CD4-positive, CD25-positive, alpha-beta regulatory T cell (primary cell): Measurements from ENCODE around the gene STRAP. TPM values are rescaled to one million over a fixed set of nuclear protein-coding genes. Genes with fewer than 3 reads are reported as not detected.
"Not testable (repeated sequence)": the region's sequence is repeated elsewhere in the genome, so short reads cannot be mapped to it uniquely, and the experiment has no call there.

ENCODE experiments used
- ATAC-seq, 2 donors: fragments of 150-1000 bp; cut with Tn5 transposase; one replicate each; pipeline ENCODE4 v1.10.0; 2021; ENCODE audit warnings: low read depth in 2 of 2, moderate number of reproducible peaks in 2 of 2, moderate library complexity in 1 of 2
- DNase-seq, 3 donors: peaks; one replicate each; pipeline versions ENCODE4 v3.0.0 to v3.0.0-alpha.2; 2012 to 2022; ENCODE audit warnings: mixed read lengths in 1 of 3
- H3K27ac ChIP-seq: one replicate; pipeline ENCODE4 v1.7.0; 2013; ENCODE audit warnings: mild to moderate bottlenecking, low read length; ENCODE audit not compliant: insufficient read depth, poor library complexity, severe bottlenecking
- H3K27me3 ChIP-seq: one replicate; pipeline ENCODE4 v1.7.0; 2013; ENCODE audit warnings: low read length; ENCODE audit not compliant: control insufficient read depth, insufficient read depth
- H3K36me3 ChIP-seq: one replicate; pipeline ENCODE4 v1.7.0; 2013; ENCODE audit warnings: mild to moderate bottlenecking, low read length, moderate library complexity; ENCODE audit not compliant: control insufficient read depth, insufficient read depth
- H3K4me1 ChIP-seq: 2 replicates; pipeline ENCODE4 v1.7.0; 2013; ENCODE audit warnings: mild to moderate bottlenecking, low read length; ENCODE audit not compliant: insufficient read depth, control insufficient read depth, poor library complexity, severe bottlenecking
- H3K4me3 ChIP-seq: one replicate; pipeline ENCODE4 v1.7.0; 2013; ENCODE audit warnings: low read depth, mild to moderate bottlenecking, low read length, moderate library complexity
- H3K9me3 ChIP-seq, 2 experiments: 1 replicate in 1 of 2; 2 replicates in 1 of 2; pipeline ENCODE4 v1.7.0; 2013; ENCODE audit warnings: low read length in 2 of 2, mild to moderate bottlenecking in 1 of 2, moderate library complexity in 1 of 2; ENCODE audit not compliant: control insufficient read depth in 2 of 2
- H3K27ac Mint-ChIP-seq, 3 donors: one replicate each; pipeline ENCODE4 v1.8.0; 2020 to 2022; ENCODE audit warnings: mild to moderate bottlenecking in 3 of 3, mixed read lengths in 3 of 3, moderate library complexity in 2 of 3
- H3K27me3 Mint-ChIP-seq: one replicate; pipeline ENCODE4 v1.8.0; 2022; ENCODE audit warnings: mild to moderate bottlenecking, mixed read lengths
- H3K36me3 Mint-ChIP-seq: one replicate; pipeline ENCODE4 v1.8.0; 2020; ENCODE audit warnings: mixed read lengths
- H3K4me1 Mint-ChIP-seq, 4 donors: one replicate each; pipeline ENCODE4 v1.8.0; 2020 to 2022; ENCODE audit warnings: mixed read lengths in 4 of 4, mild to moderate bottlenecking in 1 of 4
- H3K4me3 Mint-ChIP-seq, 4 donors: one replicate each; pipeline ENCODE4 v1.8.0; 2020 to 2022; ENCODE audit warnings: mild to moderate bottlenecking in 4 of 4, mixed read lengths in 4 of 4, moderate library complexity in 3 of 4
- H3K9me3 Mint-ChIP-seq, 7 donors: one replicate each; pipeline ENCODE4 v1.8.0; 2020 to 2022; ENCODE audit warnings: mixed read lengths in 7 of 7, mild to moderate bottlenecking in 3 of 7, moderate library complexity in 2 of 7
- polyA plus RNA-seq, 4 donors: library from polyadenylated mRNA; unstranded; fragments of 300-500 nt; fragmentation: Illumina TruSeq; gene quantifications; one replicate each; pipeline ENCODE4 v1.2.3, GENCODE V29; 2021
- total RNA-seq: library from RNA; stranded (reverse); gene quantifications from one replicate; pipeline ENCODE4 v1.2.3, GENCODE V29; 2022

STRAP gene
- total and polyA plus RNA-seq, 5 donors from 2014 or later = 106 to 130 (median 116) TPM

- not testable (repeated sequence) for H3K27ac Mint-ChIP-seq, H3K9me3 ChIP-seq, H3K36me3 ChIP-seq, H3K4me1 Mint-ChIP-seq, DNase-seq, H3K4me3 Mint-ChIP-seq, H3K27me3 ChIP-seq, H3K36me3 Mint-ChIP-seq, ATAC-seq, H3K4me1 ChIP-seq, H3K4me3 ChIP-seq, H3K9me3 Mint-ChIP-seq, H3K27ac ChIP-seq
- H3K27me3 Mint-ChIP-seq = peaks cover 15% of the 10 kb centered on the region
Measured at GRCh38 chr12:15874556-15875145, 7.5 kb upstream of the STRAP start.

DNA sequence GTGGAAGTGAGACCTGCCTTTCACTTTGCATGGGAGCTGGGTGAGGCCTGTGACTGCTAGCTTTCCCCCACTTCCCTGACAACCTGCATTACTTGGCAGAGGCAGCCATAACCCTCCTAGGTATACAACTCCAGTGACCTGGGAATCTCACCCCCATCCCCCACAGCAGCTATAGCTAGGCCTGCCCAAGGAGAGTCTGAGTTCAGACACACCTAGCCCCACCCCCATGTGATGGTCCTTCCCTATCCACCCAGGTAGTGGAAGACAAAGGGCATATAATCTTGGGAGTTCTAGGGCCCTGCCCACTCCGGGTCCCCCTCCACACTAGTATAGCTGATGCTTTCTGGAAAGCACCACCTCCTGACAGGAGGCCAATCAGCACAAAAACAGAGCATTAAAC, 6.3 kb upstream of the STRAP start:
- Histone ChIP-seq H3K9me3 (no peaks in the 10 kb centered on the region), H3K4me1 (no peaks in the 10 kb centered on the region), H3K4me3 (no peak overlapping the region), H3K27ac (no peak overlapping the region), H3K27me3 (no peaks in the 10 kb centered on the region), H3K36me3 (no peaks in the 10 kb centered on the region)
- Mint-ChIP-seq H3K9me3 (peaks cover 0 to 3% (median 0%) of the 10 kb centered on the region in 7 donors), H3K27me3 (peaks cover 15% of the 10 kb centered on the region), H3K27ac (no peak overlapping the region), H3K36me3 (peaks cover 4% of the 10 kb centered on the region), H3K4me1 (peaks cover 0 to 5% (median 4%) of the 10 kb centered on the region in 4 donors), H3K4me3 (no peak overlapping the region)
- DNase-seq (no peak), ATAC-seq (no peak)

DNA sequence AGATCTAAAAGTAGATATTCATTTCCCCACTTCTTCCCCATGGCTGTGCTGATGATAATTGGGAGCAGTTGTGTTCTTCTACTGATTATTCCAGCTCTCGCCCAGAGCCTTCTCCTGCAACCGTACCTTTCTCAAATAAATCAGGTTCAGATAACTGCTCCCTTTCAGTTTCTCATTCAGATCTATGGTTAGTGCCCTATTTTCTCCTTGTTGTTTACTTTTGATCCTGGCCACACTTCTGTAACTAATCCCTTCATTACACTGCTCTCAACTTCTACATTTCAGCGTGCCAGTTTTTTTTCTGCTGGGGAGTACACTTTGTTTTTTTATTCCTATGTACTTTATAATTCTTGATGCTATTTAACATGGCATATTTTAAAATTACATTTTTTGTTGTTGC, 2.8 kb upstream of the STRAP start:
- Mint-ChIP-seq H3K27ac (peak overlapping the region in 1 of 3 donors; percentile 2), H3K36me3 (no peaks in the 10 kb centered on the region), H3K9me3 (peaks cover 0 to 3% (median 0%) of the 10 kb centered on the region in 7 donors), H3K27me3 (peaks cover 5% of the 10 kb centered on the region), H3K4me1 (peaks cover 14 to 34% (median 19%) of the 10 kb centered on the region in 4 donors), H3K4me3 (peak overlapping the region in 1 of 4 donors; percentile 58)
- Histone ChIP-seq H3K36me3 (no peaks in the 10 kb centered on the region), H3K27me3 (no peaks in the 10 kb centered on the region), H3K4me3 (no peak overlapping the region), H3K4me1 (peaks cover 23% of the 10 kb centered on the region), H3K27ac (no peak overlapping the region), H3K9me3 (no peaks in the 10 kb centered on the region)
- ATAC-seq (no peak), DNase-seq (no peak)

GRCh38 chr12:15880721-15881120, 1.5 kb upstream of the STRAP start:
- peak overlapping the region in 2 of 3 donors; percentile 34 to 47 for H3K27ac Mint-ChIP-seq
- Histone ChIP-seq H3K4me1 (peaks cover 34% of the 10 kb centered on the region), H3K36me3 (no peaks in the 10 kb centered on the region), H3K27me3 (no peaks in the 10 kb centered on the region), H3K4me3 (peak overlapping the region; percentile 91), H3K27ac (no peak overlapping the region), H3K9me3 (no peaks in the 10 kb centered on the region)
- peaks cover 5% of the 10 kb centered on the region for H3K27me3 Mint-ChIP-seq
- no peak for DNase-seq
- peaks cover 15 to 42% (median 28%) of the 10 kb centered on the region in 4 donors for H3K4me1 Mint-ChIP-seq
- peak overlapping the region; percentile 1 to 96 (median 48) for H3K4me3 Mint-ChIP-seq
- ATAC-seq = no peak
- H3K36me3 Mint-ChIP-seq = peaks cover 4% of the 10 kb centered on the region
- H3K9me3 Mint-ChIP-seq = peaks cover 0 to 3% (median 0%) of the 10 kb centered on the region in 7 donors

DNA sequence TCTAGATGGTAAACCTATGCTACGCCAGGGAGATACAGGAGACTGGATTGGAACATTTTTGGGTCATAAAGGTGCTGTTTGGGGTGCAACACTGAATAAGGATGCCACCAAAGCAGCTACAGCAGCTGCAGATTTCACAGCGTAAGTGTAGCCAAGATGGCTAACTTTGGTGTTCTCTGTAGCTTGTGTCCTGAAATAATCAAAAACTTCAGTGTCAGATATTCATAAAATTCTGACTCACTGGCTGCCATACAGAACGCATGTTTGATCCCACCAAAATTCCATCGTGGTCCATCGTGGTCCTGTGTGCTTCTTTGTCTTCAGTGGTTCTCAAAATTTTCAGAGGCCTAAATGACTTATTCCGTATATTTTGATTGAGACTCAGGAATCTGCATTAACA, 1.3 kb downstream of the STRAP start:
- DNase-seq (no peak), ATAC-seq (no peak)
- Mint-ChIP-seq H3K27ac (peak overlapping the region in 2 of 3 donors; percentile 100), H3K36me3 (peaks cover 19% of the 10 kb centered on the region), H3K27me3 (peaks cover 5% of the 10 kb centered on the region), H3K4me3 (peak overlapping the region; percentile 96 to 99 (median 99)), H3K4me1 (peaks cover 21 to 70% (median 53%) of the 10 kb centered on the region in 4 donors), H3K9me3 (no peaks in the 10 kb centered on the region)
- Histone ChIP-seq H3K27me3 (no peaks in the 10 kb centered on the region), H3K4me3 (peak overlapping the region; percentile 91), H3K4me1 (peaks cover 34% of the 10 kb centered on the region), H3K36me3 (peaks cover 11% of the 10 kb centered on the region), H3K27ac (peak overlapping the region; percentile 98), H3K9me3 (no peaks in the 10 kb centered on the region)

DNA sequence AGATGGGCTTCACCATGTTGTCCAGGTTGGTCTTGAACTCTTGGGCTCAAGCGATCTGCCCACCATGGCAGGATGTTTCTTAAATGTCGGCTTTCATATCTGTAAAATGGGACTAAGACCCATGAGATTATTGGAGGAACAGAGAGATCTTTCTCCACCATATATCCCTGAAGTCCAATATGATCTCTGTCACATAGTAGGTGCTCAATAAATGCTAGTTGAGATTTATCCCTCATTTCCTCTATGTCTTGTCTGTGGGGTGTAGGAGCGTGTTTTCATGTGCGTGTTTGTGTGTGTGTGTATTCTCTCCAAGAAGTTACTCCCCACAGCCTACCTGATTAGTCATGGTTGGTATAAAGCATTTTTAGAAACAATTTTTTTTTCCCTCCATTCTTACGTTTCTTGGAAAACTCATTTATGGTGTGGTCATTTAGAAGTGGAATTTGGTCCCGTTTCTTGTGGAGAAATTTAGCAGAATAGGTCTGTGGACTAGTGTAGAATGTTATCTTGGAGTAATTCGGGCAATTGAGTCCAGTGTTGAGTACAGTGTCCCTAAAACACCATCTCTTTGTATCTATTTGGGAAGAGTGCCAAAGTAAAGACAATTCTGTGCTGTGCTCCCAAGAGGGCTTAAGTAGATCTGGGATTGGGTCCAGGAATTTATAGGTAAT, 4.3 kb downstream of the STRAP start:
- Histone ChIP-seq H3K9me3 (no peaks in the 10 kb centered on the region), H3K4me3 (no peak overlapping the region), H3K27ac (no peak overlapping the region), H3K36me3 (peaks cover 28% of the 10 kb centered on the region), H3K4me1 (peaks cover 36% of the 10 kb centered on the region), H3K27me3 (no peaks in the 10 kb centered on the region)
- H3K27ac Mint-ChIP-seq = peak overlapping the region in 1 of 3 donors; percentile 49
- no peaks in the 10 kb centered on the region for H3K9me3 Mint-ChIP-seq
- peaks cover 35 to 87% (median 60%) of the 10 kb centered on the region in 4 donors for H3K4me1 Mint-ChIP-seq
- peaks cover 28% of the 10 kb centered on the region for H3K36me3 Mint-ChIP-seq
- no peak for DNase-seq
- H3K27me3 Mint-ChIP-seq = peaks cover 5% of the 10 kb centered on the region
- ATAC-seq = no peak
- H3K4me3 Mint-ChIP-seq = peak overlapping the region in 2 of 4 donors; percentile 10 to 16

GRCh38 chr12:15887043-15887817, 5.0 kb downstream of the STRAP start:
- Histone ChIP-seq H3K27ac (no peak overlapping the region), H3K27me3 (no peaks in the 10 kb centered on the region), H3K9me3 (no peaks in the 10 kb centered on the region), H3K36me3 (peaks cover 28% of the 10 kb centered on the region), H3K4me3 (no peak overlapping the region), H3K4me1 (peaks cover 32% of the 10 kb centered on the region)
- H3K4me1 Mint-ChIP-seq = peaks cover 36 to 81% (median 58%) of the 10 kb centered on the region in 4 donors
- DNase-seq (no peak), ATAC-seq (no peak)
- peak overlapping the region in 1 of 4 donors; percentile 16 for H3K4me3 Mint-ChIP-seq
- peaks cover 28% of the 10 kb centered on the region for H3K36me3 Mint-ChIP-seq
- H3K27ac Mint-ChIP-seq = peak overlapping the region in 1 of 3 donors; percentile 21
- no peaks in the 10 kb centered on the region for H3K9me3 Mint-ChIP-seq
- H3K27me3 Mint-ChIP-seq = no peaks in the 10 kb centered on the region
